Adrenal gland (tissue), 5 donors: ENCODE results near the gene CTNS.

Experiments used
- POLR2A ChIP-seq, 2 donors: fragments of 450-650 bp; IDR thresholded peaks; one replicate each; pipeline ENCODE4 v1.6.1; 2017; ENCODE audit warnings: antibody characterized with exemption in 2 of 2, mild to moderate bottlenecking in 2 of 2, moderate library complexity in 1 of 2
- TF ChIP-seq, protein P1 (sequence below), 6 experiments: fragments of 450-650 bp in 4 of 6; fragments of 200-600 bp in 2 of 6; sonication (generic) in 1 of 6; IDR thresholded peaks; 1 replicate in 5 of 6; 2 replicates in 1 of 6; pipeline versions ENCODE4 v1.5.1 to v1.8.0; 2016 to 2021; ENCODE audit warnings: antibody characterized with exemption in 6 of 6, mild to moderate bottlenecking in 2 of 6, moderate library complexity in 1 of 6
- donor health status: DM: no; HTN: no; CAD: no.

DNA sequence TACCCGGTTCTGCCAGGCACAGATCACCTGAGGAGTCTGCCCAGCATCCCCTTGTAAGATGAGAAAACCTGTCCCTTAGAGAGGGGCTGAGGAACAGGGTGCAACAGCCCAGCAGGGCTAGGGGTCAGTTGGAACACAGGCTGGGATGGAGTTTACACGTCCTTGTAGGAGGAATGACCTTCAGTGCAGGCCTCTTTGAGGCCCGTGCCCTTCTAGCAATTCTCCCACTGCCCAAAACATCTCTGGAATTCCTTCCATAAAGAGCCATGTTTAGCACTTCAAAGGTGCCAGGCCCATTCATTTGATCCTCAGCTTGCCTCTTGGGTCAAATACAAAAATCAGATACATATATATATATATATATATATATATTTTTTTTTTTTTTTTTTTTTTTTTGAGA is 4.5 kb downstream of the CTNS start:
- TF ChIP-seq, protein P1, sequence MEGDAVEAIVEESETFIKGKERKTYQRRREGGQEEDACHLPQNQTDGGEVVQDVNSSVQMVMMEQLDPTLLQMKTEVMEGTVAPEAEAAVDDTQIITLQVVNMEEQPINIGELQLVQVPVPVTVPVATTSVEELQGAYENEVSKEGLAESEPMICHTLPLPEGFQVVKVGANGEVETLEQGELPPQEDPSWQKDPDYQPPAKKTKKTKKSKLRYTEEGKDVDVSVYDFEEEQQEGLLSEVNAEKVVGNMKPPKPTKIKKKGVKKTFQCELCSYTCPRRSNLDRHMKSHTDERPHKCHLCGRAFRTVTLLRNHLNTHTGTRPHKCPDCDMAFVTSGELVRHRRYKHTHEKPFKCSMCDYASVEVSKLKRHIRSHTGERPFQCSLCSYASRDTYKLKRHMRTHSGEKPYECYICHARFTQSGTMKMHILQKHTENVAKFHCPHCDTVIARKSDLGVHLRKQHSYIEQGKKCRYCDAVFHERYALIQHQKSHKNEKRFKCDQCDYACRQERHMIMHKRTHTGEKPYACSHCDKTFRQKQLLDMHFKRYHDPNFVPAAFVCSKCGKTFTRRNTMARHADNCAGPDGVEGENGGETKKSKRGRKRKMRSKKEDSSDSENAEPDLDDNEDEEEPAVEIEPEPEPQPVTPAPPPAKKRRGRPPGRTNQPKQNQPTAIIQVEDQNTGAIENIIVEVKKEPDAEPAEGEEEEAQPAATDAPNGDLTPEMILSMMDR (IDR thresholded peaks at IDR 0.05) = no peak
- TF ChIP-seq POLR2A (IDR thresholded peaks at IDR 0.05) = no peak
